HG03280 (cell line): ENCODE results near the gene ERCC1.
A peak's percentile ranks its signal among the peaks of the same experiment; 100 is the strongest.
"Not testable (repeated sequence)": the region's sequence is repeated elsewhere in the genome, so short reads cannot be mapped to it uniquely, and the experiment has no call there.

Source experiments
- ATAC-seq: cut with Tn5 transposase; IDR thresholded peaks from one replicate; pipeline ENCODE4 v1.9.1; 2021; ENCODE audit warnings: mild to moderate bottlenecking, moderate library complexity; ENCODE audit not compliant: unreplicated experiment

ERCC1 gene

DNA sequence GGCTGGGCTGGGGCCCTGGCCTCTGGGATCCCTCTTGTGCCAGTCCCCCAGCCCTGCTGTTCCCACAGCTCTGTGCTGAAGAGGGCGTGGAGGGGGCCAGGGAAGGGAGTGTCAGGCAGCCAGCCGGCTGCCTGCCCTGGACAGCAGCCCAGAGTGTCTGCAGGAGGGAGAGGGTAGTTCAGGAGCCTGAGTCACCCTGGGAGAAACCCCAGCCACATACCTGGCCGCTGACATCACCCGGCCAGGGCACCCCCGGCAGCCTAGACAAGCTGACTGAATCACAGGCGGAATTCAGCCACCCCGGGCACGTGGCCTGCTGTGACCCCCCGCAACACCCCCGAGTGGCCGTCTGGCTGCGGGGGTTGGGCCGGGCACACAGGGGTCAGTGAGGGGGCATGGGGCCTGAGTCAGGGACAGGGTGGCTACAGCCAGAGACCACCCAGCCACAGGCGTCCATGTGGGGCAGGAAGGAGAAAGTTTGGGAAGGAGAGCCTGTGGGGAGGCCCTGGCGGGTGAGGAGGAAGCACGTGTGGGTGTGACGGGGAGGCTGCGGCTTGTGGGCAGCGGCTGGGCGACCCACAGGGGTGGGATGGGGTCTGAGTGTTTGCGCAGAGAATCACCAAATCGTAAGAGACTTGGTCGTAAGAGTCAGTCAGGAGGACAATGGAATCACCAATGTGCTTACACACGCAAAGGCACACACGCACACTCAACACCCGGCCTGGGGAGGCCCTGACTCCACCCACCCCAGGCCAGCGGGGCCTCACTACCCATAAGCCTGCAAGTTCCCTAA is 32.2 kb upstream of the ERCC1 start:
- no peak for ATAC-seq

GRCh38 chr19:45451850-45452387 is 28.2 kb upstream of the ERCC1 start:
- no peak for ATAC-seq

DNA sequence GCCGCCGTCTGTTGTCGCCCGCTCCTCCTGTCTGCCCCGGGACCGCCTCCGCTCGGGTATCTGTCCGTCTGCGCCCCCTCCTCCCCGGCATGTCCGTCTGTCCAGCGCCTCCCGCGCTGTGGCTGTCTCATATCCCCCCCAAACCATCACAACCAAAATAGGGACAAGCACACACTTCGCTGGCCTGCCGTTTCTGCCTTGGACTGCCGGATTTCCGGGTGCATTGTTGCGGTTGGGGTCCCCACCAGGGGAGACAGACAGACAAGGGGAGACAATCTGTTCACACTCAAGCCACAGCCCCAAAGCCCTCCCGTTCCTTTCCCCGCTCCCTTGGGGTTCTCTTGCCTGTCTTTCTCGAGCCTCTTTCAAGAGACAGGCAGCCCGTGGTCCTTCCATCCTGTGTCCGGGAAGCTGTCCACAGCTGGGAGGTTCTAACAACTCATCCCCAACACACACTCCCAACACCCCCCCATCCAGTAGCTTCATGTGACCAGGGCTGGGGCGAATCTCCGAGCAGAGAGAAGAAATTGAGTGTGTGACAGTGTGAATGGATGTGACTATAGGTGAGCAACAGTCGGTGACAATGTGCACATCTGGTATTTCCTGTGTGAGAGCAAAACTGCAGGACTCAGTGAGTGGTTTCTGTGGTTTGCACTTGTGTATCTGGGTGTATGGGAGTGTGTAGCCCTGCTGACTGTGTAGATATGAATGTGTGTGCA is 27.6 kb upstream of the ERCC1 start:
- ATAC-seq = no peak

DNA sequence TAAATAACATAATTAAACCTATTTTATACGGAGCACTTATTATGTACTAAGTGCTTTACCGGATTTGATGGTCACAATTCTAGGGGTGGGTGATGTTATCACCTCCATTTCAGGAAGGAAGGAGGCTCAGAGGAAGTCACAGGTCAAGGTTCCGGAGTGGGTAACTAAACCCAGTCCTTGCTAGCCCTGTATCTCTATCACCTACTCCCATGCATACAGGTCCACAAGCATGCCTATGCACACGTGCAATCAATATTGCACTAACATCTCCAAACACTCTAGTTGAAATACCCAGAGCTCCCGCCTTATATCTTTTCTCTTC is 26.3 kb upstream of the ERCC1 start:
- ATAC-seq = no peak

DNA sequence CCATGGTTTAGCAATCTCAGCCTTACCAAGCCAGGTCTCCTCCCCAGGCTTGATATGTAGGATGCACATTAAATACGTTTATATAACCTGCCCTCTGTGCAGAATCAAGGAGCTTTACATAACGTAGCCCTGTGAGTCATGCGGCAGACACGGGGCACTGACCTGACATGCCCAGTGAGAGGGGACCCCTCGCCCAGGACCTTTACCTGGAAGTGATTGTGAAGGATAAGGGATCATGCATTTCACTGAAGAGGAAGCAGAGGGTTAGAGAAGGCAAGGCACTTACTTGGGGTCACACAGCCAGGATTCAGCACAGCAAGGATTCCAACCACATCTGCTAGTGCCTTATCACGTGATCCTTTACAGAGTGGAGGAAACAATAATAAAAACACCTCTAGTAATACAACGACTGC is 25.2 kb upstream of the ERCC1 start:
- ATAC-seq = no peak

DNA sequence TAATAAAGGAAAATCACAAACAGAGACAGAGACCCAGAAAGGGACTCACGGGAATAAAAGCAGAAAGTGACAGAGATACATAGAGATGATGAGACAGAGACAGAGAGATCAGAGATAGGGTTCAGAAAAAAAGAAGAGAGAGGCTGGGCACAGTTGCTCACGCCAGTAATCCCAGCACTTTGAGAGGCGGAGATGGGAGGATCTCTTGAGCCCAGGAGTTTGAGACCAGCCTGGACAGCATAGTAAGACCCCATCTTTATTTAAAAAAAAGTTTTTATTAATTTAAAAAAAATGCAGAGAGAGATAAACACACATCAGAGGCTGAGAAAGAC is 24.7 kb upstream of the ERCC1 start:
- no peak for ATAC-seq

DNA sequence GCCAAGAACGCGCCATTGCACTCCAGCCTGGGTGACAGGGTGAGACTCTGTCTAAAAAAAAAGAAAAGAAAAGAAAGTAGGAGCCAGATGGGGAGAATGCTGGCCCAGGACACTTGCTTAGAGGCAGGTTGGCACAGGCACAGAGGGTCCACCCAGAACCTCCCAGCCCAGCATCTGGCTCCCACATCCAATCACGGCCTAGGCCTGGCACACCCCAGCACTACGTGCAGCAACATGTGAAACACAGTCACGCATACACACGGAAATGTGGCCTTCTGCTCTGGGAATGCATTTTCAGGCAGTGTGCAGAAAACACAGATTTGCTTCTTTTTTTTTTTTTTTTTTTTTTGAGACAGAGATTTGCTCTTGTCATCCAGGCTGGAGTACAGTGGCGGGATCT is 23.2 kb upstream of the ERCC1 start:
- ATAC-seq = no peak

DNA sequence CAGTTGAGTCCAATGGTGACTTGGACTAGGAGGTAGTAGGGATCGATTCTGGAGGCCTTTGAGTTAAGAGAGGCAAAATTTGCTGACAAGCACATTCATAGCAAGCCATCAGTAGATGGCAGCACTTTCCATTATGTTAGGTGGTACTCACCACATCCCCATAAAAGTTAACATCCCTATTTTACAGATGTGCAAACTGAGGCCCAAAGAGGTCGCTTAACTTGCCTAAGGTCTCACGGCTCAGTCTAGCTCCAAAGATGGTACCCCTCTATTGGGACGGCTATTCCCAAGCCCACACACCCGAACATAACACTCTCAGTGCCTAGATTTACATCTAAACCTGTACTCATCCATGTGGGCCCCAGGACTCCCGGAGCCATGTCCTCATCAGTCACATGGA is 22.6 kb upstream of the ERCC1 start:
- ATAC-seq = no peak

DNA sequence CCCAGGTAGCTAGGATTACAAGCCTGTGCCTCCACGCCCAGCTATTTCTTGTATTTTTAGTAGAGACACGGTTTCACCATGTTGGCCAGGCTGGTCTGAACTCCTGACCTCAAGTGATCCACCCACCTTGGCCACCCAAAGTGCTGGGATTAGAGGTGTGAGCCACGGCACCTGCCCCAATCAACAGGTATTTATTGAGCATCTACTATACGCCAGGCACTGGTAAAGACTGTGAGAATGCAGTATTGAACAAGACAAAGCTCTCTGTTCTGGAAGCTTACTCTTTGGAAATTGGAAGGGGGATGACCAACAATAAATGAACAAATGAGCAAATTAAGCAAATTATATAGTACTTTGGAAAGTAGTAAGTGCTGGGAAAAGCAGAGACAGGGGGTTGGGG is 21.4 kb upstream of the ERCC1 start:
- ATAC-seq = no peak

GRCh38 chr19:45444318-45445041 is 20.8 kb upstream of the ERCC1 start:
- peak; percentile 48 for ATAC-seq

- no peak for ATAC-seq
Observed at GRCh38 chr19:45443462-45444317, 20.0 kb upstream of the ERCC1 start.

DNA sequence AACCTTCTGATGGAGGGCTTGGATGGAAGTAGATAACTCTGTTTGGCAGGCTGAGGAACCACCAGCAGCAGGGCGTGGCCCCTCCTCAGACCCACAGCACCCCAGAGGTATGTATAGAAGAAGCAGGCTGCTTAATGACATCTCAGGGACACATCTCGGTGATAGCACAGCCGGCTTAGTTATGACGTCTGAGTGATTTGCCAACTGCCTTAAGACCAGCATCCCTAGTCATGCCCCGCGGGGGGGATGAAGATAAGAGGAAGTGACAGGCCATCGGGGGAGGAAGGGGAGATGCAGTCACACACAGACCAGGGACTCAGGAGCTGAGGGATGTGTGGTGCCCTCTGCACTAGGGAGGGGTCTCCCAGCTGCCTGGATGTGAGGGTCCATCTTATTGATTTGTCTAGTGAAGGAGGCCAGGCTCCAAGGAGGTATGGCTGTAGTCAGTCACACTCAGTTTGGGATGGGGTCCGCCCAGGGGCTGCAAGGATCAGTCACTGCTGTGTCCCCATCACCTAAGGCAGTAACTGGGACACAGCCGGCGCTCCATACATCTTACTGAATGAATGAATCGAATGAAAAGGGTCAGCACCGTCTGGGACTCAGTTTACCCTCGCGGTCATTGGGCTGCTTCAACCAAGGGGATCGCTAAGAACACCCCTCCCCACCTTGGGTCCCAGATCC is 19.2 kb upstream of the ERCC1 start:
- no peak for ATAC-seq

DNA sequence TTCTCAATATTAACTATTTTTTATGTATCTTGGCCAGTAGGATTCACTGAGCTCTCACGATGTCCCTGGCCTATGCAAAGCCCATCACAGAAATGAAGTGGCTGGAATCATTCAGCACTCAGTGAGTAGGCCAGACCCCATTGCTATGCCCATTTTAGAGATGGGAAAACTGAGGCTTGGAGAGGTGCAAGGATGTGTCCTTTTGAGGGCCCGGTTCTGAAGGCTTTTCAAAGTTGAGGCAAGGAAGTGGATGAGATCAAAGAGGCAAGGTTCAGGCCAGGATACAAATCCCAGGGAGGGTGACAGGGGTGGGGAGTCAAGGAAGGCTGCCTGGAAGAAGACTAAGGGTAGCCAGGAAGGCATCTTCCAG is 18.7 kb upstream of the ERCC1 start:
- ATAC-seq = no peak

DNA sequence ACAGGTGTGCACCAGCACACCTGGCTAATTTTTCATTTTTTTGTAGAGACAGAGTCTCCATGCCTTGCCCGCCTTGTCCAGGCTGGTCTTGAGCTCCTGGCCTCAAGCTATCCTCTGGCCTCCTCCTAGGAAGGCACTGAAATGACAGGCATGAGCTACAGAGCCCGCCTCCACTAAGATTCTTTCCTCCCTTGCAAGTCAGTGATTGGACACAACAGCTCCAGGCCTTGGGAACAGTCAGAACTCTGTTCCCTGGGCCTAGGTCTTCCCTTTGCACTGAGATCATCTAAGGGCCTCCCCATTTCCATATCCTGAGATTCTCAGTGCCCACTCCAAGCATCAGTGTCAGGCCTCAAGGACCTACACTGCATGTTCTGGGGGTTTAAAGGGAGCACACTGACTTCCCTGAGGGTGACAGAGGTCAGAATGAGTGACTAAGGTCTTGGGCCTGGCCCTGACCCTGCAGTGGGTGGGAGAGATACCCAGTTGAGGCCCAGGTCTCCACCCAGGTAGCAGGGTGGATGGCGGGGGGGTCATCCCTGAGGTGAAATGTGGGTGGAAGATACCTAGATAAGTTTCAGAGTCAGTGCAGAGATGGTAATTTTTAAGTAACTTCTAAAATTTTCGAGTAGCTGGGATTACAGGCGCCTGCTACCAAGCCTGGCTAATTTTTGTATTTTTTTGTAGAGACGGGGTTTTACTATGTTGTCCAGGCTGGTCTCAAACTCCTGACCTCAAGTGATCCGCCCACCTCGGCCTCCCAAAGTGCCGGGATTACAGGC is 17.3 kb upstream of the ERCC1 start:
- ATAC-seq = no peak

DNA sequence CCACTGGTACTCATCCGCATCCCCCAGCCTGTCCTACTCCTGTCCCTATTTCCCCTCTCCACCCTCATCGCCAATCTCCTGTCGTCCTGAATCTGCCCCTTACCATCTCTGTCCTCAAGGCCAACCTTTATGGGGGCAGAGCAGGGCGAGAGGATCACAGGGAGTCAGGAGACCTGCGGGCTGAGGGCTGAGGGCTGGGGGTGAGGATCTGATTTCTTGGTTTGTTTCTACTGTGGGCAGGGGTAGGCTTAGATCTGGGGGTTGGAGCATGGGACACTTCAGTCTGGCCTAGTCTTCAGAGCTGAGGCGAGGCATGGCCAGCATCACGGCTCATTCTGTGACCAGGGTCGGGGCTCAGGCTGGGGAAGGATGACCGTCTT is 16.5 kb upstream of the ERCC1 start:
- no peak for ATAC-seq

- peak; percentile 65 for ATAC-seq
Observed at GRCh38 chr19:45439569-45440258, 16.0 kb upstream of the ERCC1 start.

GRCh38 chr19:45439190-45439568 is 15.5 kb upstream of the ERCC1 start:
- ATAC-seq = no peak

DNA sequence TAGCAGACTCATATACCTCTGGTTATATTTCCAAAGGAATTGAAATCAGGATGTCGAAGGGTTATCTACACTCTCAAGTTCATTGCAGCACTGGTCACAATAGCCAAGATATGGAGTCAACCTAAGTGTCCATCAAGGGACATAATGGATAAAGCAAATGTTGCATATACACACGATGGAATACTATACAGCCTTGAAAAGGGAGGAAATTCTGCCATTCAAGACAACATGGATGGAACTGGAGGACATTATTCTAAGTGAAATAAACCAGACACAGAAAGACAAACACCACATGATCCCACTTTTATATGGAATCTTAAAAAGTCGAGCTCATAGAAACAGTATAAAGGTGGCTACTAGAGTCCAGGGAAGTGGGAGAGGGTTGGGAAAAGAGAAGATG is 13.6 kb upstream of the ERCC1 start:
- no peak for ATAC-seq

DNA sequence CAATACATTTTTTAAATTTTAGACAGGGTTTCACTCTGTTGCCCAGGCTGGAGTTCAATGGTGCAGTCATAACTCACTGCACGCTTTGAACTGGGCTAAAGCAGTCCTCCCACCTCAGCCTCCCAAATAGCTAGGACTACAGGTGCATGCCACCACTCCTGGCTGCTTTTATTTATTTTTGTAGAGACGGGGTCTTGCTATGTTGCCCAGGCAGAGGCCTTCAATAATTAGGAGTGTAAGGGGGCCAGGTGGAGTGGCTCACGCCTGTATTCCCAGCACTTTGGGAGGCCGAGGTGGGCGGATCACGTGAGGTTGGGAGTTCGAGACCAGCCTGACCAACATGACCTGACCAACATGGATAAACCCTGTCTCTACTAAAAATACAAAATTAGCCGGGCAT is 8.8 kb upstream of the ERCC1 start:
- ATAC-seq = not testable (repeated sequence)
